GM18502 (cell line): Measurements from ENCODE around the gene ELP2.
"Not testable (repeated sequence)": the region's sequence is repeated elsewhere in the genome, so short reads cannot be mapped to it uniquely, and the experiment has no call there.

ENCODE experiments used
- ATAC-seq: cut with Tn5 transposase; IDR thresholded peaks from one replicate; pipeline ENCODE4 v1.9.1; 2021; ENCODE audit warnings: mild to moderate bottlenecking; ENCODE audit not compliant: unreplicated experiment, poor library complexity

ELP2 gene

DNA sequence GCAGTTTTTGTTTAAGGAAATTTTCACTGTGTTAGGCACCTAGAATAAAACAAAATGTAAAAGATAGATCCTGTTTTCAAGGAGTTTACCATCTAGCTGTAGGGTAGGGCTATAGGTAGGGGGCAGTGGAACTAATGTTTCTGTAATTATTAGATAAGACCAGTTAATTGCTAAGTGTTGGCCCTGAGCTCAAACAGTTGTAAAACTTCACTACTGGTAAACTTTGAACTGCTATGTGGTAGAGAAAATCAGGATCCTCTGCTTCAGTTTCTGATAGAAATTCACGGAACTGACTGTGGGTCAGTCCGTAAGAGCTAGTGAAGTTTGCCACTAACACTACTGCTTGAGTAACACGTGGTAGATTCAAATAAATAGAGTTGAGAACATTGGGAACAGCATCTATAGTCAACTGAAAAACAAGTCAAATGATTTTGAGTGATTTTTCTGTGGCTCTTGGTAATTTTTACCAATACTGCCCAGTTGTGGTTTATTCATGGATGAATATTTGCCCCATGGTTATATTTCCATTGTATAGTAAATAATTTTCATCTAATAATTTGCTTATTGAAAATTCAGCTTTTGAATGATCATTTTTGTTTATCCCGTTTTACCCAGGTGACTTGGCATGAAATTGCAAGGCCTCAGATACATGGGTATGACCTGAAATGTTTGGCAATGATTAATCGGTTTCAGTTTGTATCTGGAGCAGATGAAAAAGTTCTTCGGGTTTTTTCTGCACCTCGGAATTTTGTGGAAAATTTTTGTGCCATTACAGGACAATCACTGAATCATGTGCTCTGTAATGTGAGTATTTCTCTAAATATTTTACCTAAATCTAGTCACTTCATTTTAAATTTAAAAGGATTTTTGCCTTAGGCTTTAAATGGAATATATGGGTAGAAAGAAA lies 26.4 kb downstream of the ELP2 start:
- no peak for ATAC-seq

GRCh38 chr18:36157441-36157840 lies 27.7 kb downstream of the ELP2 start:
- ATAC-seq = no peak

DNA sequence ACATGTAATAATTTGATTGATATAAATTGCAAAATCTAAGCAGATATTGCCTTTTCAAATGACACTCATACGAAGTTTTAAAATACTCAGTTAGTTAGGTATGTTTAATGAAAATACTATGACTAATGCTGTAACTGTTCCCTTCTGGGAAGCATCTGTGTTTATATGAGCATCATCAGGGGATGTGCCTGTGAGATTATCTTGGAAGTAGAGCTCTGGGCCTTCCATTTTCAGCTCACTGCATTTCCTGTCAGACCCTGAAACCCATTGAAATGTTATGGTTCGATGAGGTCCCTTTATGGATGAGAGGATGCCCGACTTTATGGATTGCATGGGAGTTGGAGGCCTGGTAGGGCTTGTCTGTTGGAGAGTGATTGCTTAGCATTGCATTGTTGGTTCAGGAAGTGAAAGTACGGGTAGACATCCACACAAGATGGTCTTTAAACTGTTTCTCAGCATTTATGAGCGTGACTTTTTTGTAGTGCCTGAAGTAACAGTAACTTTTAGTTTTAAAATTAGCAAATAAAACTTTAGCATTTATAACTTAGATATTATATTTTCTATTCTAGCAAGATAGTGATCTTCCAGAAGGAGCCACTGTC lies 28.7 kb downstream of the ELP2 start:
- no peak for ATAC-seq

- no peak for ATAC-seq
Measured at GRCh38 chr18:36160959-36161371, 31.3 kb downstream of the ELP2 start.

DNA sequence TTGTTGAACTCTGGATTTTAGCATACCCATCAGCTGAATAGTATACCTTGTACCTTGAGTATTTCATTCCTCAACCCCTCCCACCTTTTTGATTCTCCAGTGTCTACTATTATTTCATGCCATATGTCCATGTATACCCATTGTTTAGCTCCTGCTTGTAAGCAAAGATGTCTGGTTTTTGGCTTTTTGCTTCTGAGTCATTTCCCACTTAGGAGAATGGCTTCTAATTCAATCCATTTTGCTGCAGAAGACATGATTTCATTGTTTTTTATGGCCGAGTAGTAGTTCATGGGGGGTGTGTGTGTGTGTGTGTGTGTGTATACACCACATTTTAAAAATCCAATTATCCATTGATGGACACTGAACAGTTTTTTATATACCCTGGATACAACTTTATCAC lies 33.3 kb downstream of the ELP2 start:
- ATAC-seq = no peak

- no peak for ATAC-seq
Measured at GRCh38 chr18:36167692-36168218, 38.1 kb downstream of the ELP2 start.

GRCh38 chr18:36168296-36168695 lies 38.6 kb downstream of the ELP2 start:
- not testable (repeated sequence) for ATAC-seq

- ATAC-seq = no peak
Measured at GRCh38 chr18:36169938-36170337, 40.2 kb downstream of the ELP2 start.

DNA sequence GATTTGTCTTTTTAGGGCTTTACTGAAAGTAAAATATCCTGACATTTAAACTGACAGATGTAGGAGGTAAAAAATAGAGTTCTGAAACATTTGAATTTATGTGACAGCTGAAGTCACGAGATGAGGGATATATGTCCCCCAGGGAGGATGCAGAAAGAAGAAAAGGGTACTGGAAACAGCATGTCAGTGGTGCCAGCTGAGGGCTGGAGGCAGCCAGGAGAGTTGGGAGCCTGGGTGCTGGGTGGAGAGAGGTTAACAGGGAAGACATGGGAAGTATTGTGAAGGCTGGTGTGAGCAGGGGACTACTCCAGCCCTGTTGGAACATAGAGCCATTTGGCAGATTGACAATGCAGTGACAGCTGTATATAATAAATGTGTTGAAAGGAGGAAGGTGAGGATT lies 45.8 kb downstream of the ELP2 start:
- no peak for ATAC-seq

DNA sequence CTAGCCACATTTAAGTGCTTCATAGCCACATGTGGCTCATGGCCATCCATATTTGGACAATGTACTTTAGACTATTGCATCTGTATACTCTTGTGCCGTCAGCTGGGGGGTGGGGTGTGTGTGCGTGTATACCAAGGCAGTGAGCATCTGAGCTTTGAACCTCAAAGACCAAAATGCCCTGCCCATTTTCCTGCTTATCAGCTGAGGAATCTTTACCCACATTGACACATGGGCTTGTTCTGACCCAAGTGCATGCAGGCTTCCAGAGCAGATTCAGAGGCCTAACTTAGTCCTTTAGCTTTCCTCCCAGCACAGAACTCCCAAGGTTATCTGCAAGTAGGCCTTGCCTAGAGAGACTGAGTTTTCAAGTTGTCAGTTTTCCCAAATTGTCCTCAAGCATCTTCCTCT lies 46.5 kb downstream of the ELP2 start:
- ATAC-seq = no peak

- ATAC-seq = no peak
Measured at GRCh38 chr18:36176711-36177110, 47.0 kb downstream of the ELP2 start.

DNA sequence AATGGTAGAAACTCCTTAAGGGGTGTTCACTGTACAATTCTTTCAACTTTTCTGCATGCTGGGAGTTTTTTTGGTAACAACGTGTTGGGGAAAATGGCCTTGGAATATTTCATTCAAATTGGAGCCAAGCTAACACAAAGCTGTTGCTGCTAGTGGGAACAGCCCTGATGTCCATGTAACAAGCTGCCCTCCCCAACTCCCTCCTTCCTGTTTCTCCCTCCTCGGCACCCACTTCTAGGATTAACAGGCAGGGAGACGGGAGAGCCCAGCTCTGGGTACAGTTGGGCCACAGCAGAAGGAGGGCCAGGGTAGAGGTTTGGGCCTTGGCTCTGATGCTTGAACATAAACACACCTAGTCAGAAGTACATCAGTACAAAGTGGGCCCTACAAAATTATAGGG lies 48.2 kb downstream of the ELP2 start:
- no peak for ATAC-seq

DNA sequence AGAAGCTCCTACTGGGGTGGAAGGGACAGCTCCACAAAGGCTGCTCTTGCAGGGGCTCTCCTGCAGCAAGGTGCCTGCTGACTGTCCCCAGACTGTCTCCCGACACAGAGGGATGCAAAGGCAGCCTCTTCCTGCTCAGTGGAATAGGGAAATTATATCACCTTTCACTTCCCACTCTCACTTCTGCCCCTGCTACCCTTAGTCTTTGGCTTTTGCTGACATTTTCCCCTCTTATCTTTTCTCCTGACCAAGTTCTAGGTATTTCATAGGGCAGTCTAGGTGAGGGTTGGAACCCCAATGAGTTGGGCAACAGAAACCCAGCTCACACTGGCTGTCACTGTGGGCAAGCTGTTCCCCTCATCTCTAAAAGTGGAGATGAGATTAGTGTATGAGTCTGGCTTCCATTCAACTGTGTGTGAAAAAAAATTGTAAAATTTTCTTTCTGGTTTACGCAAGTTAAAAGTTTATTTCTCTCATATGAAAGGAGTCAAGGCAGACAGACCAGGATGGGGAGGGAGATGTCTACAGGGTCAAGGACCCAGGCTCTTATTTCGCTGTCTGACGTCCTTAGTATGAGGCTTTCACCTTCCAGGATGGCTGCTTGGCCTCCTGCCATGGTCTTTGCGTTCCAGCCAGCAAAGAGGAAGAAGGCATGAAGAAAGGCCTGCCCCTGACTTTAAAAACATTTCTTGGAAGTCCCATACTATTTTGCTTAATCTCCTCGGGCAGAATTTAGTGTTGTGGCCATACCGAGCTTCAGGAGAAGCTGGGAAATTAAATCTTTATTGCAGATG lies 50.1 kb downstream of the ELP2 start:
- no peak for ATAC-seq

DNA sequence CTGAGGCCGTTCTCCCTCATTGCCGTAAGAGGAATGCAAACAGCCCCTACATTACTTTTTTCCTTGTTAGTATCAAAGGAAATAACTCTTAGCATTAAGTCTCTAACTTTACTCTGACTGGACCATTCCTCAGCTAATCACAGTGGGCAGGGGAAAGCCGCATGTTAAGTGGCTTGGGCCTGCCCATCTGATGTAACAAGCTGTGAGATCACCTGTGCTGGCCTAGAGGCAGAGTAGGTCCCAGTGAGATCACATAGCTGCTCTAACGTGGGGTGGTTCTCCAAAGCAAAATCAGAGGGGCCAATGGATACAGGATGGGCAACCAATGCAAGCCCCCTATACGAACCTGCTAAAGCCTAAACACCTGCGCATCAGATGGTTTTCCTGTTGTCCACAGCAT lies 51.7 kb downstream of the ELP2 start:
- ATAC-seq = no peak

DNA sequence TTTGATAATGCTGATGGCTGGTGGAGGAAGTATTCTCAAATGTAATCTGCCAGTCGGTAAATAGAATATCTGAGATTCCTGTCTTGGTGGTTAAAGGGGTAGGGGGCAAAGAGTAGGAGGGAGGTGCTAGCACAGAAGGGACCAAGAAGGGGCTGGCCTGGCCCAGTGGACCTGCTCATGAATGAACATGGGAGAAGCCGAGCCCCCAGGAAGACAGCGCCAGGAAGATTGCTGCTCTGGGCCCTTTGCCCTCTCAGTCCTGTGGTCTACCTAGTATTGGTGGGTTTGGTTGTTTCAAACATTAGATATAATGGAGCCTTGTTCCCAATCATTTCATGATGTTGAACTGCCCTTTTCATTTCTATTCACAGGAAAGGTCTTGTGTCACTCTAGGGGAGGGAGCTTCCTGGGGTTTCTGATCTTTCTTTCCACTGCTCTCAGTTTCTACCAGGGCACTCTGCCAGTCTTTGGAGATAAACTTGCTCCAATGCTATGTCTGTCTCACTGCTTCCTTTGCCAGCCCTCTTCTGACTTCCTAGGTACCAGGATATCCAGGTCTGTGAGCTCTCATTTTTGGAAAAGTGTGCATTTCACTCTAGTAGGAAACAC lies 52.3 kb downstream of the ELP2 start:
- ATAC-seq = no peak

DNA sequence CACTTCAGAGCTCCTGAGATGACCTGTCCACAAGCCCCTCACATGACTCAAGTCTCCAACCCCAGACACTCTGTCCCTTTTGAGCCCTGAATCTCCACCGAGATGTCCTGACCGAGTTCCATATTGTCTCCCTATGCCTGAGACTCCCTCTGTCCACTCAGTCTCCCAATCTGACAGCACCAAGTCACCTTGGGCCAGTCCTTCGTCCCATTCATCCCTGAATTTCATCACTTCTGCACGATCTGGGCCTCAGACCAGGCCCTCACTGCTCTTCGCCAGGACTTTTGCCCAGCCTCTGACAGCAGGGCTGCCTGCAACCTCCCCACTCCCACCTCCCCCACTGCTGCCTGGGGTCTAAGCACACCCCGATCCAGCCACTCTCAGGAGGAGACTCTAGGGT lies 53.3 kb downstream of the ELP2 start:
- no peak for ATAC-seq

DNA sequence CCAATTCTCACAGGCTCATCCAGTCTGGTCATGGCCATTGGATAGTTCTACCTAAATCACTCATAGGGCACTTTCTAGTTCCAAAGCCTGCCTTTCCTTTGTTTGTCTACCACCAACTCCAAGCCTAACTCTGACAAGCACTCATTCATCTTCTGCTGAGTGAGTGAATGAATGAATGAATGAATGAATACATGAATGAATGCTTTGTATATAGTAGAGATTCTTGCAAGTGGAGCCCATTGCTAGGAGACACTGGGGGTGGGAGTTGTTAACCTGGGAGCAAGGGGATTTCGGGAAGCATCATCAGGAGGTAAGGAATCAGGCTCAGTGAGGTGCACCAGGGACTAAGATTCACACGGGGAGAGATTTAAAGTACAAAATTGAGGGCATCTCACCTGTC lies 54.3 kb downstream of the ELP2 start:
- no peak for ATAC-seq

DNA sequence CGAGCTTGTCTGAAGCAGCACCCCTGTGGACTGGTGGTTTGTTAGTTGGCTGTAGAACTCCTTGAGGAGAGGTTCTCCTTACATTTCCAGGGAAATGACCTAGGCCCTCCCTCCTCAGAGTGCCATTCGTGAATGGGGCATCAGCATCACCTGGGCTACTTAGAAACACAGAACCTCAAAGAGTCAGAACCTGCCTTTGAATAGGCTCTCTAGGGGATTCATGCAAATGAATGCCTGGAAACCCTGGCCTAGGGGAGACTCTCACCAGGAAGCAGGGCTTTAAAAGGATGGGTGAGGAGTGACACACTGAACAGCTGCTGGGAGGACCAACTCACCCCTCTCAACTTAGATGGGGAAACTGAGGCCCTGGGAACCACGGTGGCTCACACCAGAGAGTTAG lies 55.5 kb downstream of the ELP2 start:
- ATAC-seq = no peak

DNA sequence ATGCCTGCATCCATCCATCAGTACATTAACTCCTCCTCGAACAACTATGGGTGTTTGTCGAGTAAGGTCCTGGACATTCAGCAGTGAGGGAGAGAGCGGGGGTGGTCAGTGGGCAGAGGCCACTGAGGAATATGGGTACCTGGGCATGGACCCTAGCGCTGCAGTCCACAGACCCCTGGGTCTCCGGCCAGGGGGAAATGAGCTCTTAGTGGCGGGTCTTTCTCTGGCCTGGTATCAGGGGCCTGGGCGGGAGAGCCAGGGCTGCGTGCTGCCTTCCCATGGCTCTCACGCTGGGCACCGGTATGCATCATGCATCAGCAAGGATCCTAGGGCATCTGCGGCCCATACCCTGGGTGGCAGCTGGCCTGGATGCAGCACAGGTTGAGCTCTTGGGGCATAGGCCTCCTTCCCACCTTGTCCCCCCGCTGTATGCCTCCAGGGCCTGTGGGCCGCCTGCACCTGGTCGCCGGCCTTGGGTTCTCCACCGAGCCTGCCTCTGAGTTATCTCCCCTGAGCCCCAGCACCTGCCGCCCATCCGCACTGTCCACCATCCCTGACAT lies 56.3 kb downstream of the ELP2 start:
- ATAC-seq = no peak
